Neuronal stem cell (in vitro differentiated cells): ENCODE measurements around the gene KCNK5.

Experiments used
- DNase-seq: peaks from one replicate; pipeline ENCODE4 v3.0.0-alpha.2; 2013; ENCODE audit warnings: low spot score
- H2AFZ ChIP-seq: one replicate; pipeline ENCODE4 v1.6.1; 2013; ENCODE audit warnings: mild to moderate bottlenecking, low read length, inconsistent platforms
- H2AK5ac ChIP-seq: 2 replicates; pipeline ENCODE4 v1.6.1; 2013; ENCODE audit warnings: low read depth, mild to moderate bottlenecking, inconsistent platforms, low read length, moderate library complexity, mixed read lengths
- H2BK120ac ChIP-seq: 2 replicates; pipeline ENCODE4 v1.6.1; 2013; ENCODE audit warnings: low read depth, mild to moderate bottlenecking, inconsistent platforms, low read length, moderate library complexity, mixed read lengths
- H2BK12ac ChIP-seq: one replicate; pipeline ENCODE4 v1.6.1; 2013; ENCODE audit warnings: low read length, inconsistent platforms
- H2BK15ac ChIP-seq: 2 replicates; pipeline ENCODE4 v1.6.1; 2013; ENCODE audit warnings: mild to moderate bottlenecking, low read length, inconsistent platforms, mixed read lengths
- H2BK5ac ChIP-seq: one replicate; pipeline ENCODE4 v1.6.1; 2013; ENCODE audit warnings: inconsistent platforms, mild to moderate bottlenecking, low read length, moderate library complexity
- H3K14ac ChIP-seq: one replicate; pipeline ENCODE4 v1.6.1; 2013; ENCODE audit warnings: low read length, inconsistent platforms
- H3K18ac ChIP-seq: 2 replicates; pipeline ENCODE4 v1.6.1; 2013; ENCODE audit warnings: low read length, inconsistent platforms
- H3K23ac ChIP-seq: 2 replicates; pipeline ENCODE4 v1.6.1; 2013; ENCODE audit warnings: low read depth, mild to moderate bottlenecking, mixed read lengths, low read length, inconsistent platforms; ENCODE audit not compliant: poor library complexity
- H3K27ac ChIP-seq: replicated peaks from 3 replicates; pipeline ENCODE4 v1.5.1; 2013; ENCODE audit warnings: low read length, inconsistent platforms
- H3K27me3 ChIP-seq, 3 experiments: 2 replicates each; pipeline ENCODE4 v1.6.1; 2013; ENCODE audit warnings: low read length in 3 of 3, mild to moderate bottlenecking in 2 of 3, inconsistent platforms in 1 of 3, low read depth in 1 of 3, mixed read lengths in 1 of 3, moderate library complexity in 1 of 3; ENCODE audit not compliant: control insufficient read depth in 3 of 3, insufficient read depth in 3 of 3
- H3K36me3 ChIP-seq, 2 donors: replicated peaks in 1 of 2; 2 replicates each; pipeline ENCODE4 v1.6.1; 2013; ENCODE audit warnings: low read length in 2 of 2; ENCODE audit not compliant: control insufficient read depth in 2 of 2, insufficient read depth in 2 of 2
- H3K4ac ChIP-seq: 2 replicates; pipeline ENCODE4 v1.6.1; 2013; ENCODE audit warnings: inconsistent platforms, mild to moderate bottlenecking, low read length, moderate library complexity
- H3K4me1 ChIP-seq, 2 donors: 1 replicate in 1 of 2; 2 replicates in 1 of 2; pipeline ENCODE4 v1.6.1; 2013; ENCODE audit warnings: low read length in 2 of 2, low read depth in 1 of 2; ENCODE audit not compliant: control insufficient read depth in 2 of 2, insufficient read depth in 1 of 2
- H3K4me2 ChIP-seq: one replicate; pipeline ENCODE4 v1.6.1; 2013; ENCODE audit warnings: mild to moderate bottlenecking, low read length, inconsistent platforms; ENCODE audit not compliant: insufficient read depth, poor library complexity, severe bottlenecking
- H3K4me3 ChIP-seq, 2 donors: 2 replicates each; pipeline ENCODE4 v1.5.1; 2013; ENCODE audit warnings: low read length in 2 of 2, mild to moderate bottlenecking in 2 of 2, inconsistent platforms in 1 of 2, moderate library complexity in 1 of 2
- H3K79me1 ChIP-seq: one replicate; pipeline ENCODE4 v1.6.1; 2013; ENCODE audit warnings: low read depth, mild to moderate bottlenecking, inconsistent platforms, low read length, moderate library complexity
- H3K9ac ChIP-seq: one replicate; pipeline ENCODE4 v1.6.1; 2013; ENCODE audit warnings: mild to moderate bottlenecking, low read depth, low read length, inconsistent platforms; ENCODE audit not compliant: poor library complexity
- H3K9me3 ChIP-seq, 2 donors: replicated peaks in 1 of 2; 2 replicates each; pipeline versions ENCODE3 to v1.6.1; 2013; ENCODE audit warnings: low read length in 2 of 2, mild to moderate bottlenecking in 2 of 2, inconsistent platforms in 1 of 2, low read depth in 1 of 2, mixed read lengths in 1 of 2, moderate library complexity in 1 of 2; ENCODE audit not compliant: control insufficient read depth in 2 of 2, insufficient read depth in 1 of 2
- H4K8ac ChIP-seq: one replicate; pipeline ENCODE4 v1.6.1; 2013; ENCODE audit warnings: low read depth, mild to moderate bottlenecking, inconsistent platforms, low read length, moderate library complexity
- H4K91ac ChIP-seq: one replicate; pipeline ENCODE4 v1.6.1; 2013; ENCODE audit warnings: low read length, low read depth, mild to moderate bottlenecking, inconsistent platforms; ENCODE audit not compliant: poor library complexity
- WGBS, 2 donors: extraction: QIAGEN DNeasy Blood & Tissue Kit; methylation state at CpG; one replicate each; pipeline ENCODE4 v1.1.7; 2013; ENCODE audit warnings: missing lambda C conversion rate in 2 of 2, mixed read lengths in 1 of 2; ENCODE audit not compliant: insufficient read length in 2 of 2, insufficient replicate concordance in 1 of 2; ENCODE audit errors: extremely low coverage in 2 of 2; 5-methylcytosine and 5-hydroxymethylcytosine counted together

Gene KCNK5

DNA sequence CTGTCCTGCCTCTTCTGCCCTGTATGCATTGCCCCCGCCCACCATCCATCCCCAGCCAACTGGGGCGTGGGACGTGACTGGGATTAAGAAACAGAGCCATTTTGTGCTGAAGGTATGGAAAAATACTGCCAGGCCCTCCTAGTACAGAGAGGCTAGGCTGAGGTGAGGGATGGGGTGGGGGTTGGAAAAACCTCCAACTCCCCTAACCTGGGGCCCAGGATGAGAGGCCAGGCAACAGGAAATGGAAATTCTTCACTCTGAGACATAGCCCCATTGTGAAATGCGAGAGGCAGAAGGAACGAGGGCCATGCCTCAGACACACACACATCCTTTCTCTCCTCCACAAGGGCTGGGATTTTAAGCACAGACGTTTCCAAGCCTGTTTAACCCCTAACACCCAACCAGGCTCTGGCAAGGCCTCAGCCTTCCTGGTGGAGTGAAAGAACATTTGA lies 19.9 kb downstream of the KCNK5 start:
- no peaks in the 10 kb centered on the region for H3K27me3 ChIP-seq
- no peak overlapping the region for H4K91ac ChIP-seq
- no peak overlapping the region for H2BK12ac ChIP-seq
- peaks cover 0 to 24% of the 10 kb centered on the region in 2 donors for H3K4me1 ChIP-seq
- H3K9ac ChIP-seq = peak overlapping the region; percentile 51
- no peak overlapping the region for H3K4ac ChIP-seq
- no peaks in the 10 kb centered on the region for H3K36me3 ChIP-seq
- H3K23ac ChIP-seq = no peak overlapping the region
- H4K8ac ChIP-seq = no peak overlapping the region
- H2AFZ ChIP-seq = peak overlapping the region; percentile 34
- no peaks in the 10 kb centered on the region for H3K9me3 ChIP-seq
- no peak overlapping the region for H3K4me3 ChIP-seq
- no peak overlapping the region for H2BK5ac ChIP-seq
- H3K27ac ChIP-seq = no peak overlapping the region
- peak overlapping the region; percentile 9 for H2AK5ac ChIP-seq
- H3K14ac ChIP-seq = no peak overlapping the region
- H3K4me2 ChIP-seq = no peak overlapping the region
- no peak overlapping the region for H2BK120ac ChIP-seq
- no peak for DNase-seq
- no CpG with 5 or more reads among the region's 6 CpGs for WGBS, 2 donors
- peaks cover 5% of the 10 kb centered on the region for H3K79me1 ChIP-seq
- peak overlapping the region; percentile 79 for H2BK15ac ChIP-seq
- H3K18ac ChIP-seq = peak overlapping the region; percentile 84

DNA sequence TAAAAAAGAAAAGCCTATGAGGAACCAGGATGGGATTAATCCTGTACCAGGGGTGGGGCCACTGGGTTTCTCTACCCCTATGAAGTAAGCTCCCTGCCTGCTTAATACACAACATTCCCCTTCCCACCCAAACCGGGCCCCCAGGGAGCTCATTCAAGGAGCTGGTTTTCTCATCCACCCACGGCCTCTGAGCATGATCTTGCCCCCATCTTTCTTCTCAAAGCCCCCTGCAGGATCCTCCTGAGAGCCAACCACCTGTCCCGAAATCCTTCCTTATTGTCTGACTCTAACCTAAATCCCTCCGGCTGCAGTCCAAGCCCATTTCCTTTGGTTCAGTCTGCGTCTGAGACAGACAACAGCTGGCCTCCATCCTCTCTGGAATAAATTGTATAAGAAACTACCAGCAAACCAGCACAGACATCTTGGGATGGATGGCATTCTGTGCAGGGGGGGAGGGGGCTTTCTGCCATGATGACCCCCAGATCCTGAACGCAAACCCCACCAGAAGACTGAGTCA lies 21.0 kb downstream of the KCNK5 start:
- Histone ChIP-seq H3K9ac (no peak overlapping the region), H2BK12ac (no peak overlapping the region), H3K4me1 (peaks cover 0 to 35% of the 10 kb centered on the region in 2 donors), H3K27ac (no peak overlapping the region), H2BK15ac (no peak overlapping the region), H4K8ac (no peak overlapping the region), H3K18ac (no peak overlapping the region), H3K36me3 (no peaks in the 10 kb centered on the region), H3K27me3 (peaks cover 0 to 8% (median 0%) of the 10 kb centered on the region in 3 experiments), H3K4me3 (no peak overlapping the region), H3K14ac (no peak overlapping the region), H2BK120ac (no peak overlapping the region), H2AFZ (no peak overlapping the region), H4K91ac (no peak overlapping the region), H3K23ac (no peak overlapping the region), H3K4me2 (no peak overlapping the region), H2BK5ac (no peak overlapping the region), H3K79me1 (peaks cover 2% of the 10 kb centered on the region), H3K9me3 (no peaks in the 10 kb centered on the region), H3K4ac (no peak overlapping the region), H2AK5ac (peak overlapping the region; percentile 53)
- no CpG with 5 or more reads among the region's 6 CpGs for WGBS, 2 donors
- no peak for DNase-seq

DNA sequence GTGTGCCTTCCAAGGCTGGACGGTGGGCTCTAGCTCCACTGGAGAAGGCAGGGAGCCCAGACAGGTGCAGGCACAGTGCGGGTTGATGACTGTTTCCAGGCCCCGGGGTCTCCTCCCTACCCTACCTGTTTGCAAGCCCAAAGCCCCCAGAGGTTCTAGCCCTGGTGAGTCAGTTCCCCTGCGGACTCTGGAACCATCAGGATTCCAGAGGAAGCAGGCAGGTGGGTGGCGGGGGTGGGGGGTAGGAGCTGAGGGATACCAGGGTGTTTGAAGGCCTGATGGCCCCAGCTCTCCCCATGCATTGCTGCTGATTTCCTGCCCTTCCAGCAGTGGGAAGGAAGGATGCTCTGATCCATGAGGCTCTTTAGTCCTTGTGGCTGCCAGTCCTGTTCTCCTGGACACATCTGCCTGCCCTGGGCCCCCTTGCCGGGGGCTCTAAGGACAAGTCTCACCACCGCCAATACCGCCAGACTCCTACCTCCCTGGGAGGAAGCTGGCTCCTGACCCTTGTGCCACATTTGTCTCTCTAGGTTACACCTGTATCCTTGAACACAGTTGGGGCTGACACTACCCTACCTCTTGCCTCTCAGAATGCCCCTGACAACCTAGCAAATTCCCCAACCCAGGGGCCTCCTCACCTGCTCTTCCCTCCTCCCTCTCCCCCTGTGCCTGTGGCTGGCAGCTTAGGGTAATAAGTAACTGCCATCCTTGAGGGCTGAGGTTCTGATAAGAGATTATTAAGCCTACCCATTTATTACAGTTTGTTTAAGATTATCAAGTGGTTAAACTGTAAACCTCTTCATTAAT lies 21.7 kb downstream of the KCNK5 start:
- no peak overlapping the region for H2AK5ac ChIP-seq
- H2AFZ ChIP-seq = no peak overlapping the region
- H4K91ac ChIP-seq = no peak overlapping the region
- no peak overlapping the region for H3K23ac ChIP-seq
- H2BK120ac ChIP-seq = no peak overlapping the region
- H2BK5ac ChIP-seq = no peak overlapping the region
- H3K4me1 ChIP-seq = peaks cover 0 to 36% of the 10 kb centered on the region in 2 donors
- peaks cover 0 to 14% (median 0%) of the 10 kb centered on the region in 3 experiments for H3K27me3 ChIP-seq
- no peak overlapping the region for H2BK12ac ChIP-seq
- H3K9me3 ChIP-seq = no peaks in the 10 kb centered on the region
- no peak overlapping the region for H3K9ac ChIP-seq
- H3K36me3 ChIP-seq = no peaks in the 10 kb centered on the region
- no peak overlapping the region for H4K8ac ChIP-seq
- H3K14ac ChIP-seq = no peak overlapping the region
- H3K4me3 ChIP-seq = no peak overlapping the region
- H3K27ac ChIP-seq = no peak overlapping the region
- no peak overlapping the region for H3K18ac ChIP-seq
- H3K79me1 ChIP-seq = peaks cover 2% of the 10 kb centered on the region
- no peak for DNase-seq
- peak overlapping the region; percentile 8 for H2BK15ac ChIP-seq
- H3K4me2 ChIP-seq = no peak overlapping the region
- no CpG with 5 or more reads among the region's 8 CpGs for WGBS, 2 donors
- H3K4ac ChIP-seq = no peak overlapping the region

DNA sequence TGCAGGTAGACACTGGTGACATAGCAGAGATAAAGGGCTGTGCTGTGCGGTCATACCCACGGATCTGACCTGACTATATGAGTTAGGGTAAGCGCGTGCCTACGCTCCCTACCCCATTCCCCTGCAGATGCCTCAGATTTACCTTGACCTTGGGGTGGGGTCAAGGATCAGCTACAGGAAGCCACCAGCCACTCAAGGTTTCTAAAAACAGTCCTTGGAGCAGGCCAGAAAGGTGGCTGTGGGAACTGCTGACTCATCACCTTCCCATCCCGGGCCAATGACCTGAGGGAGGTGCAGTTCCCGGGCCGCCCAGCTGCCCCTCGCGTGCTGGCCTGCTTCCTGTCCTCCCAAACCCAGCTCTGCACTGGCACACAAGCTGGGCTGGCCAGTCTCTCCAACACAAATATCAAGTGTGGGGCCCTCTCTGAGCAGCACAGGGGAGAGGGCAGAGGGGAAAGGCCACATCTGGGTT lies 23.0 kb downstream of the KCNK5 start:
- Histone ChIP-seq H2AFZ (no peak overlapping the region), H3K4me3 (no peak overlapping the region), H2BK5ac (peak overlapping the region; percentile 40), H3K27ac (no peak overlapping the region), H3K4me2 (no peak overlapping the region), H3K4me1 (peaks cover 0 to 38% of the 10 kb centered on the region in 2 donors), H3K9me3 (no peaks in the 10 kb centered on the region), H3K9ac (no peak overlapping the region), H3K27me3 (peaks cover 0 to 15% (median 0%) of the 10 kb centered on the region in 3 experiments), H3K14ac (no peak overlapping the region), H2BK12ac (no peak overlapping the region), H2BK120ac (no peak overlapping the region), H3K79me1 (peaks cover 2% of the 10 kb centered on the region), H3K18ac (peak overlapping the region; percentile 17), H2BK15ac (no peak overlapping the region), H4K8ac (no peak overlapping the region), H3K4ac (no peak overlapping the region), H4K91ac (peak overlapping the region; percentile 47), H2AK5ac (peak overlapping the region; percentile 1), H3K23ac (peak overlapping the region; percentile 18), H3K36me3 (no peaks in the 10 kb centered on the region)
- no peak for DNase-seq
- no CpG with 5 or more reads among the region's 10 CpGs for whole genome bisulfite sequencing, 2 donors
